NCI-H345 (cell line): ENCODE results near the gene LUM.
A peak's percentile ranks its signal among the peaks of the same experiment; 100 is the strongest.
"Not testable (repeated sequence)": the region's sequence is repeated elsewhere in the genome, so short reads cannot be mapped to it uniquely, and the experiment has no call there.

Source experiments
- DNase-seq: peaks from one replicate; lab custom pipeline; 2025; lab: John Stamatoyannopoulos, UW

The LUM gene

DNA sequence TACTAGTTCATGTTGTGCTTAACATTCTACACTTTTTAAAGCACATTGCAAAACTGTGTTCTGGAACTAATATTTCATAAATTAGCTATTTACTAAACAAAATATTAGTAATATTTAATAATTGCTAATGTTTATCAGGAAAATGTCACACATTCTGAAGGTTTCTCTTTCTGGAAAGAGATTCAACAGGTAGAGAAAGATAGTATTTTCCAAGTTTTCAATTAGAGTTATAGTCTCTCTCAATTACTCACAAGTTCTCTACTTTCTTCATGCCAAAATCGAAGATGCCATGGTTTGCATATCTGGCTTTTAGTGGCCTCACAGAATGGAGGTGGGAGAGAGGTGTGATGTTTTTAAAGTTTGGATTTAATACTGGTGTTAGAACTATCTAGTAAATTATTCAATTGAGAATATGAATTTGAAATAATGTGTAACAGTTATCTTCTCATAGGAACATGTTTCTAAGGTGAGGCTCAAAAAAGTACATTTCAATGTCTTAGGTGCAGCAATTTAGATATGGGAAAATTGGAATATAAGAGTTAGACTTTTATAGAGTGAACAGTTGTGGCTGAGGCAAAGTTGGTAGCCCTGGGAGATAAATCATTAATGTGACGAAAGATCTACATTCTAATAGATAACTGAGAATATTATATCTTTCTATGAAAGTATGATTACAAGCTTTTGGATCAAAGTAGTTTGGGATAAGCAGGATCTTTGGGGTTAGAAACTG is 1.5 kb downstream of the LUM start:
- no peak for DNase-seq

- DNase-seq = no peak
Measured at GRCh38 chr12:91109148-91109564, 2.1 kb downstream of the LUM start.

GRCh38 chr12:91108196-91108755 is 3.0 kb downstream of the LUM start:
- no peak for DNase-seq

GRCh38 chr12:91106283-91106682 is 5.0 kb downstream of the LUM start:
- no peak for DNase-seq

DNA sequence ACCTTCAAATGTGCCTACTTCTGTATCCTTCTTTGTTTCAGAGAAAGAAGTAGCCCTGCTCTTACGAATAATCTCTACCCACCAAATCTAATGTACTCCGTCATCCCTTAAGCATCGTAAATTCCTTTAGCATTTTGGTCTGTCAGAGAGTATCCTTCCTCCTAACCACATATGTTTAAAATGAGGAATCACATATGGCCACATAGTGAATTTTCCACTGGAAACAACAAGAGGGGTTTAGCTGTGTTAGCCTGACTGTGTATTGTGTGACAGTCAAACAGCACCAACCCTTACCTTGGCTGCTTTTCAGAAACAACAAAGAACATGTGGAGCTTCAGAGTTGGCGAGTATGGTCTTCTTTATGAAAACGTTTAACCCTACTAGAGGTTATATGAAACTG is 5.5 kb downstream of the LUM start:
- no peak for DNase-seq

DNA sequence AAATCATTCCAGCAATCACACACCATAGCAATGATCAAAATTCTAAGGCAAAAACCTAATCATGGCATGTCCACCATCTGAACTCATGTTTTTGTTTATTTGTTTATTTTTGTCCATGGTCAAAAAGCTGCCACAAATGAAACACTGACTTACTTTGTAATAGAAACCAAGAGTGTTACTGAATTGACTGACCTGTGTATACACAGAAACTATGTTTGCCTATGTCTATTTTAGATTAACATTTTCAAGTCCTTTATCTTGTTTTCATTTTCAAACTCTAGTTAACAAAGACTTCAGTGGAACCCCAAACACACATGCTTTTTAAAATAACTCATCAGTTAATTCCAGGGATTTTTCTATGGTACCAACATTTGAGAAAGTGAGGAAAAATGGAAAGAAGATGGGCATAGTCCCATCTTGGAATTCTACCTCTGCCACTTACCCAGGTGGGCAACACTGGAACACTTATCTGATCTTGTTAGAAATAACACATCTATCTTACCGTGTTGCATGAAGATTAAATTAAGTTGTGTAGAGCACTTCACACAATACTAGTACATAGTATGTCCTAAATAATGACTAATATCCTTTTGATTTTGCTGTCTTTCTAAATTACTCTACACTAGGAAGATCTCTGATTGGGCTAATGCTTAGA is 6.4 kb downstream of the LUM start:
- DNase-seq = no peak

GRCh38 chr12:91103624-91104023 is 7.7 kb downstream of the LUM start:
- DNase-seq = no peak

DNA sequence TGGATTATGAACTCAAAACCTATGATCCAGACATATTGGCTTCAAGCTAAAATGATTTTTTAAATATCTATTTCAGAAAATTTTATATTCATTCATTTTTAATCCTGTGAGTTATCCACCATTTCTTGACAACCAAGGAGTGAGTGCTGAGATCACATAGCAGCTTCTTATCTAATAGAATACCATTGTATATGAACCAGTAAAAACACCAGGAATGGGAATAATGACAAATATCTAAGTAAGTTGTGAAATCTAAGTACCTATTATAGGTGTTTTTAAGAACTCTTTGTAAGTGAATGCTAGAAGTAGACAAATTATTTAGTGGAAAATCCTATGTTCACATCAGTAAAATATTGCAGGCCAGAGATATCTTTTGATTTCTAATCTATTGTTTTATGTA is 8.2 kb downstream of the LUM start:
- no peak for DNase-seq

DNA sequence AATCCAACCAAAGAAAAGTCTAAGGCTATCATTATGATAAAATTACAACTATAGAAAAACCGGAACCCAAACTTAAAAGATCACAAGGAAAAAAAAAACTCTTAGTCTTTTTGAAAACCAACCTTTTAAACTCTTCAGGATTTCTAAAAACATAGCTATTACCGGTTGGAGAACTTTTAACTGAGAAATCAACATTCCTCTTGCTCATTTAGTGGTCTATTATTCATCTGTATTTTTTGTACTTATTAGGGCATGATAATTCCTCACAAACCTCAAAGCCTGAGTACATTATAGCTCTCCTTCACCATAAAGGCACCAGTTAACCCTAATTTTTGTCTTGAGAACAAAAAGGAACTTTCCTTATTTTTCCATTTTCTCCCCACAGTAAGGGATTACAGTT is 10.4 kb downstream of the LUM start:
- DNase-seq = no peak

DNA sequence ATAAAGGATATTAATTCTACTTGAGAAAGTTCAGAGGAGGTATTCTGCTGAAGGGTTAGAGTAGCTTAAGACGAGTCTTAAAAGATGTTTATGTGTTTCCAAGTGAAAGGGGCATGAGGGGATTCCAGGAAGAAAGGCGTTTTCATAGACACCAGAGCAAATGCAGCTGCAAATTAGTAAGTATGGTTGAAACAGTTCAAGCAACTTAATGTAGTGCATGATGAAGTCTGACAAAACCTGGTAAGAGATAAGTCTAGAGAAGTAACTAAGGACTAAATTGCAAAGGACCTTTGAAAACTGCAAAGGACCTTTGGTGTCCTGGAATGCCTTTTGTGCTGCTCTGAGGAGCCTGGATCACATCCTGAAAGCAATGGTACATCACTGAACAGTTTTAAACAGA is 11.5 kb downstream of the LUM start:
- DNase-seq = no peak

DNA sequence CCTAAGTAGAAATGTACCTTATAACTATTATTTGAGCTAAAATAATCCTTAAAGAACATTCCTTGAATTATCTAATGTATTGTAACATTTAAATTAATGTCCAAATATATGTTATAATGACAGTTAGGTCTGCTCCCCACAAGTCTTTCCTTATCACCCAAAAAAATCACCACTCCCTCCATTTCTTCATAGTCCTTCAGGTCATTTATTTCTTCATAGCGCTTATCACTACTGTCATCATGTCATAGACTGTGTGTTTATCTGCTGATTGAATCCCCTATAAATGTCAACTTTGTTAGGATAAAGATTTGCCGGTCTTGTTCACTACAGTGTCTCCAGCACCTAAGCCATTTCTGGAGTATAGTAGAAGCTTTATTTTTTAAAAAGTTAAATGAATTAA is 12.0 kb downstream of the LUM start:
- DNase-seq = no peak

- no peak for DNase-seq
Measured at GRCh38 chr12:91098941-91099340, 12.4 kb downstream of the LUM start.

DNA sequence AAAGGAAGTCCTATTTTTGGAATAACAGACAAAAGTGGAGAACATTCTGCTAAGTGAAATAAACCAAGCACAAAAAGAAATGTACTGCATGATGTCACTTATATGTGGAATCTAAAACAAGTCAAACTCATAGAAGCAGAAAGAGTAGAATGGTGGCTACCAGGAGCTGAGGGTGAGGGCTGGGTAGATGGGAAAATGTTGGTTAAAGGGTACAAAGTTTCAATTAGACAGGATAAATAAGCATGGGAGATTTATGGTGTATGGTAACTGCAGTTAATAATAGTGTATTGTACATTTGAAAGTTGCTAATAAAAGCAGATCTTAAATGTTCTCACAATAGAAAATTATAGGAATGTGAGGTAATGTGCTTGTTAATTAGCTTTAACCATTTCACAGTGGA is 12.8 kb downstream of the LUM start:
- no peak for DNase-seq

DNA sequence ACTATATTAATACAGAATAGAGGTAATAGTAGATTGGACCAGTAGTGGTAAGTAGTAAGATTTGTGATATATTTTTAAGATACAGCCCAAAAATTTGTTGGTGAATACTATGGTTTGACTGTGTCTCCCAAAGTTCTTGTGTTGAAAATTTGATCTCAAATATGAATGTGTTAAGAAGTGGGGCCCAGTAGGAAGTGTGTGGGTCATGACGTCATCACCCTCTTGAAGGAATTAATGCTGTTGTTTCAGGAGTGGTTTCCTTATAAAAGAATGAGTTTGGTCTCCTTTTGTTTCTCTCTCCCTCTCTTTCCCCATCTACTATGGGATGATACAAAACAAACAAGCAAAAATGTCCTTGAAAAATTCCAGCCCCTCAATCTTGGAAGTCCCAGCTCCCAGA is 16.3 kb downstream of the LUM start:
- no peak for DNase-seq

- DNase-seq = no peak
Measured at GRCh38 chr12:91094032-91094662, 17.1 kb downstream of the LUM start.

DNA sequence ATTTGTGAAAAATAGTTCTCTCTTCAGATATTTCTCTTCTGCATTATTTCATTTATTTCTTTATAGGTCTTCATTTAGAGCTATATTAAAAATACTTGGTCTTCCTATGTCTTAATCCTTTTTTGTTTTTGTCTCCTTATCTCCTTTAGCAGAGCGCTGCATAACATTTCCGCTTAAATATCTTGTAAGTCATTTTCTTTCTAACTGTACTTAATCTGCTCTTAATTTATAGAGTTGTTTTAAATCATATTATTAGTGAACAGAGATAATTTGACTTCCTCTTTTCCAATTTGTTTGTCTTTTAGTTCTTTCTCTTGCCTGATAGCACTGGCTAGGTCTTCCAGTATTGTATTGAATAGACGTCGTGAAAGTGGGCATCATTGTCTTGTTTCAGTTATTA is 18.0 kb downstream of the LUM start:
- DNase-seq = no peak

DNA sequence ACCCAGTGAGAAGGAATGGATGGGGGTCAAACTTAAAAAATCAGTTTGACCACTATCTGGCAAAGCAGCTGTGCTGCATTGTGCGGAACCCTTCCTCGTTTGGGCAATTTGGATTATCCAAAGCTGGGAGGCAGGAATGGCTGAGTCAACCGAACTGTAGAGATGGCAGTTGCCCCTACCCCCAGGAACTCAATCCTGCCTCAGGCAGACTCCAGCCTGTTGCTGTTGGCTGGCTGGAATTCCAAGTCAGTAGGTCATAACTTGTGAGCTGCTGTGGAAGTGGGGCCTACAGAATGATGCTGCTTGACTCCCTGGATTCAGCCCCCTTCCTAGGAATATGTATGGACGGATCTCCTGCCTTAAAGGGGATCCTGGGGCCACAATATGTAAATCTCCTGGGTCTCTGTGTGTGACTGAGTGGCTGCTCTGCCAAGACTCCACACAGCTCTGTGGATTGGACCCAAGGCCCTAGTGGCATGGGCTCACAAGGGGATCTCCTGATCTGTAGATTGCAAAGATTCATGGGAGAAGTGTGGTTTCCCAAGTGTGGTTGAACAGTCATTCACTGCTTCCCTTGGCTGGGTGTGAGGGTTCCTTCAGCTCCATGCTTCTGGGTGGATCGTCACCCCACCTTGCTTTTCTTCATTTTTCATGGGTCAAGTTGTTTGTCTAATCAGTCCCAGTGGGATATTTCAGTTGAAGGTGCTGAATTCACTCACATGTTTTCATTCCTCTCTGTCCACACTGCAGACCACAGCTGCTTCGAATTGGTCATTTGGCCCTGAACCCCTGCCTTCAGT is 19.2 kb downstream of the LUM start:
- no peak for DNase-seq

GRCh38 chr12:91089953-91090352 is 21.3 kb downstream of the LUM start:
- not testable (repeated sequence) for DNase-seq

- DNase-seq = no peak
Measured at GRCh38 chr12:91080041-91080440, 31.3 kb downstream of the LUM start.

DNA sequence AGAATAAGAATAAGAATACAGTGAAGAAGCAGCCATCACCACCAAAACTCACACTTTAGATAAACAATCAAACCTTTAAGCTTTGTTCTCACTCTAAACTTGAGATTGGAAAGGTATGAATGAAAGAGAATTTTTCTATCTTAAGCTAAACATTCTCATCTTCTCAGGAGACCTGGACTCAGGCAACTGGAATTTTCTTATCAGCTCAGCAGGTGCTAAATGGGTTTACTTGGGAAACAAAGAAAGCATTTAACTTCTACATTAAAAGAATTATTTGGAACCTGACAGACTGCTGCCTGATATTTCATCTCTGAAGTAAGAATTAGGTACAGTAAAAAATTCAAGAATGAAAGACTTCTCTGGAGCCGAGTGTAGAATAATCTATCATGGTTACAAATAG is 32.8 kb downstream of the LUM start:
- DNase-seq = no peak

GRCh38 chr12:91077228-91077954 is 33.9 kb downstream of the LUM start:
- no peak for DNase-seq

- peak; percentile 8 for DNase-seq
Measured at GRCh38 chr12:91074851-91075250, 36.4 kb downstream of the LUM start.
